ENCODE measurements around the gene LRTM1. TPM values are rescaled to one million over a fixed set of nuclear protein-coding genes. Genes with fewer than 3 reads are reported as not detected.

LRTM1 gene
- total RNA-seq, 1 experiment from 2014 or later: not detected

GRCh38 chr3:54900838-54901591, 26.8 kb downstream of the LRTM1 start (continued):
- no peak for TF ChIP-seq ZBTB33 (IDR thresholded peaks at IDR 0.05; ENCODE audit: extremely low read depth, insufficient replicate concordance, low read length)
- no peak for TF ChIP-seq MAX (IDR thresholded peaks at IDR 0.05)
- no peak for TF ChIP-seq ZFX (IDR thresholded peaks at IDR 0.05)
- TF ChIP-seq FOSL1 (IDR thresholded peaks at IDR 0.05; ENCODE audit: low read depth): no peak
- no peak for TF ChIP-seq POLR2A (IDR thresholded peaks at IDR 0.05; ENCODE audit: borderline replicate concordance, extremely low read depth, insufficient read depth, insufficient read length)
- TF ChIP-seq JUND (IDR thresholded peaks at IDR 0.05): no peak
- no peak for TF ChIP-seq YY1 (IDR thresholded peaks at IDR 0.05; ENCODE audit: extremely low read depth, insufficient replicate concordance, low read depth, low read length)
- TF ChIP-seq SP1 (IDR thresholded peaks at IDR 0.05; ENCODE audit: low read depth): no peak
- TF ChIP-seq REST (IDR thresholded peaks at IDR 0.05; ENCODE audit: low read depth): no peak

Measured in HCT116 (cell line).